ENCODE results near the gene SLC1A7. TPM values are rescaled to one million over a fixed set of nuclear protein-coding genes. Genes with fewer than 3 reads are reported as not detected.
A peak's percentile ranks its signal among the peaks of the same experiment; 100 is the strongest.

Gene SLC1A7
- total and polyA plus RNA-seq, 2 of the 13 experiments (the other 11 are each of a cell fraction or from before 2014, with no cell fraction given): 0.04 to 2.0 TPM

- TF ChIP-seq MEF2D (CRISPR knock-in tag; IDR thresholded peaks at IDR 0.05) (peak; percentile 97), ZNF879 (CRISPR knock-in tag; IDR thresholded peaks at IDR 0.05) (no peak), ARNT (IDR thresholded peaks at IDR 0.05) (no peak), ZNF574 (CRISPR knock-in tag; IDR thresholded peaks at IDR 0.05) (peak; percentile 96), PLSCR1 (CRISPR knock-in tag; IDR thresholded peaks at IDR 0.05; ENCODE audit: borderline replicate concordance) (no peak), ZNF280B (CRISPR knock-in tag; IDR thresholded peaks at IDR 0.05; ENCODE audit: borderline replicate concordance) (peak; percentile 71; the same call in 1 of the 2 replicates), NCOA5 (CRISPR knock-in tag; IDR thresholded peaks at IDR 0.05) (no peak), POGK (CRISPR knock-in tag; conservative IDR thresholded peaks at IDR 0.05) (peak; percentile 75), MIER3 (CRISPR knock-in tag; IDR thresholded peaks at IDR 0.05; ENCODE audit: borderline replicate concordance) (peak; percentile 88), ZBTB14 (CRISPR knock-in tag; IDR thresholded peaks at IDR 0.05) (no peak), ZNF839 (CRISPR knock-in tag; IDR thresholded peaks at IDR 0.05; ENCODE audit: borderline replicate concordance) (peak; percentile 78; the same call in 1 of the 2 replicates), ZNF549 (CRISPR knock-in tag; IDR thresholded peaks at IDR 0.05) (no peak), MAX (IDR thresholded peaks at IDR 0.05) (peak; percentile 97), ZNF550 (CRISPR knock-in tag; IDR thresholded peaks at IDR 0.05; ENCODE audit: borderline replicate concordance) (no peak)
Observed at GRCh38 chr1:53160924-53161378, 18.5 kb upstream of the SLC1A7 start (continued).

Data from HepG2 (cell line).